HG02973 (cell line): ENCODE measurements around the gene RIC1.
A peak's percentile ranks its signal among the peaks of the same experiment; 100 is the strongest.
"Not testable (repeated sequence)": the region's sequence is repeated elsewhere in the genome, so short reads cannot be mapped to it uniquely, and the experiment has no call there.

Experiments used
- ATAC-seq: cut with Tn5 transposase; IDR thresholded peaks from one replicate; pipeline ENCODE4 v1.9.1; 2021; ENCODE audit warnings: moderate library complexity; ENCODE audit not compliant: unreplicated experiment

The RIC1 gene

GRCh38 chr9:5620494-5620893 lies 8.4 kb upstream of the RIC1 start:
- no peak for ATAC-seq

- no peak for ATAC-seq
Observed at GRCh38 chr9:5621327-5621726, 7.6 kb upstream of the RIC1 start.

- no peak for ATAC-seq
Observed at GRCh38 chr9:5622016-5622415, 6.9 kb upstream of the RIC1 start.

GRCh38 chr9:5624655-5625054 lies 4.3 kb upstream of the RIC1 start:
- ATAC-seq, result no peak

- peak; percentile 47 for ATAC-seq
Observed at GRCh38 chr9:5626727-5627634, 1.9 kb upstream of the RIC1 start.

- ATAC-seq, result not testable (repeated sequence)
Observed at GRCh38 chr9:5627686-5628085, 1.2 kb upstream of the RIC1 start.

- ATAC-seq, result no peak
Observed at GRCh38 chr9:5628183-5628529, 751 bp upstream of the RIC1 start.

- ATAC-seq, result peak; percentile 2
Observed at GRCh38 chr9:5629312-5630080, 589 bp downstream of the RIC1 start.

GRCh38 chr9:5630081-5630507 lies 1.2 kb downstream of the RIC1 start:
- no peak for ATAC-seq

GRCh38 chr9:5631026-5631425 lies 2.1 kb downstream of the RIC1 start:
- no peak for ATAC-seq

- no peak for ATAC-seq
Observed at GRCh38 chr9:5632540-5632939, 3.6 kb downstream of the RIC1 start.

GRCh38 chr9:5633243-5633642 lies 4.3 kb downstream of the RIC1 start:
- no peak for ATAC-seq

- ATAC-seq, result no peak
Observed at GRCh38 chr9:5635390-5635789, 6.5 kb downstream of the RIC1 start.

- no peak for ATAC-seq
Observed at GRCh38 chr9:5639816-5640215, 10.9 kb downstream of the RIC1 start.

- ATAC-seq, result no peak
Observed at GRCh38 chr9:5642170-5642569, 13.3 kb downstream of the RIC1 start.

GRCh38 chr9:5643005-5643624 lies 14.2 kb downstream of the RIC1 start:
- no peak for ATAC-seq

GRCh38 chr9:5644501-5644900 lies 15.6 kb downstream of the RIC1 start:
- ATAC-seq, result no peak

- ATAC-seq, result no peak
Observed at GRCh38 chr9:5646116-5646515, 17.2 kb downstream of the RIC1 start.

- ATAC-seq, result no peak
Observed at GRCh38 chr9:5650356-5651105, 21.6 kb downstream of the RIC1 start.

GRCh38 chr9:5651246-5651645 lies 22.3 kb downstream of the RIC1 start:
- ATAC-seq, result no peak

GRCh38 chr9:5652821-5653220 lies 23.9 kb downstream of the RIC1 start:
- ATAC-seq, result no peak
